Posterior vena cava (tissue), 2 donors: ENCODE results near the gene SH3BP2. TPM values are rescaled to one million over a fixed set of nuclear protein-coding genes. Genes with fewer than 3 reads are reported as not detected.

Source experiments
- DNase-seq: peaks from one replicate; pipeline ENCODE4 v3.0.0-alpha.2; 2020; ENCODE audit warnings: low spot score
- intact Hi-C, 2 donors: fragments of 100-400 bp; cut with DNase I; formaldehyde crosslinking; loops; one replicate each; pipeline versions ENCODE4 v1.14.1 to v1.14.2; 2022 to 2023
- total RNA-seq, 2 donors: library from RNA; stranded (reverse); fragmentation: NEBNext Ultra II Directional; extraction: Animal tissue kit (Norgen Biotek cat#: 25700); gene quantifications; one replicate each; pipeline ENCODE4 v1.2.1, GENCODE V29; 2021
- donor health status: DM: yes; HTN: yes; CAD: no.
- donor health status: DM: yes; HTN: yes; CAD: no.

Gene SH3BP2
- total RNA-seq, 2 donors from 2014 or later, result 47.8 to 52.4 TPM

DNA sequence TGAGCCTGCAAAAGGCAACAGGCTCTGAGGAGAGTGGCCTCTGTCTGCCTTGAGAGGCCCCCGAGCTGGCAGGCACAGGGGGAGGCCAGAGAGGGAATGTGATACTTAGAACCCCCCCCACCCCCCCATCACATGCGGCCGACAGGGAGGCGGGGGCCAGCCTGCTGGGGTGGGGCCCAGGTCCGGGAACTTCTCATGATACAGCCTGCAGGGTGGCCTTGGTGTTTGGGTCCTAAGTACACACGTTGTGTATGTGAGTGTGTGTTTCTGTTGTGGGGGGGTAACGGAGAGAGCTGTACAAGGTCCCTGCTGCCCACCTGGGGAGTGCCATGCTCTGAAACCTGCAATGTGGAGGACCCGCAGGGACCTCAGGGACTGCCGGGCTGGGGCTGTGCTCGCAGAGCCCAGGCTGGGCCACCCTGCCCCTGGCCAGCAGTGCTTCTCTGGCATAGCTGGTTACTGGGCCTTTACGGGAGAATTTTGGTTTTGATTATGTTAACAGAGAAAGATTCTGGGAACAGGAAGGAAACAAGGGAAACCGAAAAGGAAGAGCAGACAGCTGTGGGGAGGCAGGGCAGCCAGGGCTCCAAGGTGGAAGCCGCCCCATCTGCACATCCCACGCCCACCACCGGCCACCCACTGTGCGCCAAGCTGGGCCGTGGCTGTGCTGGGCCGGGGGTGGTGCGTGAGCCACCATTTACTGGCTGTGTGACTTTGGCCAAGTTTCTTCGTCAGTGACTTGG is 19.9 kb downstream of the SH3BP2 start:
- intact Hi-C loops, result no loop called here
- DNase-seq, result no peak

DNA sequence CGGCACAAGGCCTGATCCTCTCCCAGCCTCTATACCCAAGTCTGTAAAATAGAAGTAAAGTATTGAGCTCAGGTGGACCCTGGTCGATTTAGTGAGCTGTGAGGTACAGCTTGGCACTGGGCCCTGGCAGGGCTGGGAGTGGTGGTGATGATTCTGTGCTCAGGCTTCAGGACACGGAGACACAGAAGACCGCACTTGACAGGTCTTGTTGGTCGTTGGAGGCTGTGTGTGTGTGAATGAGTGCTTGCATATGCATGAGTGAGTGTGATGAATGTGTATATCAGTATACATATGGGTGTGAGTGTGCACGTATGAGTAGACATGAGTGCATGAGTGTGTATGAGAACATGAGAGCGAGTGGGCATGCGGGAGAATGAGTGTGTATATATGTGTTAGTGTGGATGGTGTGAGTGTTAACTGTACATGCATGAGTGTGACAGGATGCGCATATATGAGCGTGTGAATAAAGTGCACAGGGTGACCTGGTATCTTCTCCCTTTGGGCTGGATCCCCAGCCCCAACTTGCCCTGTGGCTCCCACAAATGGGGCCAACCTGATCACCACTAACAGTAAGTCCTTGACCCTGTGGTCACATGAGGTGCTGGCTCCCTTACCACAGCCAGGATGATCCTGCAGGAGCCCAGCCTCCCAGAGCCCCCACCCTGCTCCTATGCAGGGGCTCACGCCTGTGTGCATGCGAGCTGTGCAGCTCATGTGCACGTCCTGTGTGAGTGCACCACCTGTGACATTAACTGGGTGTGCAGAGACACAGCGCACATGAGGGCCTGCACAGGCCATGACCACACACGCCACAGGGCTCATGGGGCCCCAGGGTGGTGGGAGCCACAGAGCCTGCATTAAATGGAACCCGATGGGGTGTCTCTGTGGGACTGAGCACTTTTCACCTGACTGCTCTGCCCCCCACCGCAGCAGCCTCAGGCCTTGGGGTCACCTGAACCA is 20.8 kb downstream of the SH3BP2 start:
- DNase-seq, result no peak
- intact Hi-C loops, result no loop called here

DNA sequence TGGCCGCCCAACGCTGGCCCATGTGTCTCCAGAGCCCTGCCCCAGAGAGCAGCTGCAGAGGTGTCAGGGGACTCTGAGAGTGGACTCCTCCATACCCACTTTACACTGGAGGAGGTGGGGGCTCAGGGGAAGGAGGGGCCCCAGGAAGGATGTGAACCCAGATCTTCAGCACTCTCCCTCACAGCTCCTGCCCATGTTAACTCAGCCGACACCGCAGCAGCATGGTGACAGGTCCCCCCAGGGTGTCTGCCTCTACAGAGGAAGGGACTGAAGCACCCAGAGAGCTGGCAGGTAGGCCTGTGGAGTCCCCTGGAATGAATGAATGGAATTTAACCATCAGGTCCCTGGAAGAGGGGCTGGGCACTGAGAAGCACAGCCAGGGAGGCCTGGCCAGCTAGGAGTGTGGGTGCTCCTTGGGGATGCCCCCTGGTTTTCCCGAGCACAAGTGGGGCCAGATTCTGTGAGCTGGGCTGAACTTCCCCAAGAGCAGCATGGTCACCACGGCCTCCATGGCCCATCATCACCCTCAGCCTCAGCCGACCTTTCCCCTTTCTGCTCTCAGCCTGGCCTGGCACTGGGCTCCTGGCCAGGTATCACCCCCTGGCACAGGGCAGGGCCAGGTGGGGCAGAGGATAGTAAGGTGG is 21.9 kb downstream of the SH3BP2 start:
- intact Hi-C loops, result no loop called here
- DNase-seq, result no peak

DNA sequence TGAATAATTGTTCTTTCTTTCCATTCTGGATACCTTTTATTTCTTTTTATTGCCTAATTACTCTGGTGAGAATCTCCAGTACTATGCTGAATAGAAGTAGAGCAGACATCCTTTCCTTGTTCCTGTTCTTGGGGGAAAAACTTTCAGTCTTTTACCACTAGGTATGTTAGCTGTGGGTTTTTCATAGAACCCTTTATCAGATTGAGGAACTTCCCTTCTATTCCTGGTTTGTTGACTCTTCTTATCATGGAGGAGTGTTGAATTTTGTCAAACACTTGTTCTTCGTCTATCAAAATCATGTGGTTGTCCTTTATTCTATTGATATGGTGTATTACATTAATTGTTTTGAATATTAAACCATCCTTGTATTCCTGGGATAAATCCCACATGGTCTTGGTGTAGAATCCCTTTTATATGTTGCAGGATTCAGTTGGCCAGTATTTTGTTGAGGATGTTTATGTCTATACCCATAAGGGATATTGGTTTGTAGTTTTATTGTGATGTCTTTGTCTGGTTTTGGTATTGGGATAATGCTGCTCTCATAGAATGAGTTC is 23.6 kb downstream of the SH3BP2 start:
- intact Hi-C loops, result no loop called here

DNA sequence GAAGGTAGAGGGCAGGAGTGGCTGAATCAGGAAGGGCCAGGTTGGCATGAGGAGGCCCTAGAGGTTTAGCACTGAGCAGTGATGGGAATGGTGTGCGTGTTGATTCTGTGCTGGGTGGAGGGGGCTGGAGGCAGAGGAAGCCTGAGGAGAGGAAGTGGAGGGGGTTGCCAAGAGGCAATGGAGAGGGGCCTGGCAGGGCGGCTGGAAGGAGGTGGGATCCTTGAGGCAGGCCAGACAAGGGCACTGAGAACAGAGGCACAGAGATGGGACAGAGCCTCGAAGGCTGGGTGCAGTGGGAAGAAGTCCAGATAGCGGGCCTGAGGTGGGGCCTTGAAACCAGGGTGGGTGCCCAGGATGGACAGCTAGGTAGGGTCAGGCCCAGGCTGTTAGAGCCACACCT is 24.3 kb downstream of the SH3BP2 start:
- intact Hi-C loops, result no loop called here
- DNase-seq, result no peak

More for the DNA sequence above, 23.6 kb downstream of the SH3BP2 start:
- DNase-seq, result no peak

DNA sequence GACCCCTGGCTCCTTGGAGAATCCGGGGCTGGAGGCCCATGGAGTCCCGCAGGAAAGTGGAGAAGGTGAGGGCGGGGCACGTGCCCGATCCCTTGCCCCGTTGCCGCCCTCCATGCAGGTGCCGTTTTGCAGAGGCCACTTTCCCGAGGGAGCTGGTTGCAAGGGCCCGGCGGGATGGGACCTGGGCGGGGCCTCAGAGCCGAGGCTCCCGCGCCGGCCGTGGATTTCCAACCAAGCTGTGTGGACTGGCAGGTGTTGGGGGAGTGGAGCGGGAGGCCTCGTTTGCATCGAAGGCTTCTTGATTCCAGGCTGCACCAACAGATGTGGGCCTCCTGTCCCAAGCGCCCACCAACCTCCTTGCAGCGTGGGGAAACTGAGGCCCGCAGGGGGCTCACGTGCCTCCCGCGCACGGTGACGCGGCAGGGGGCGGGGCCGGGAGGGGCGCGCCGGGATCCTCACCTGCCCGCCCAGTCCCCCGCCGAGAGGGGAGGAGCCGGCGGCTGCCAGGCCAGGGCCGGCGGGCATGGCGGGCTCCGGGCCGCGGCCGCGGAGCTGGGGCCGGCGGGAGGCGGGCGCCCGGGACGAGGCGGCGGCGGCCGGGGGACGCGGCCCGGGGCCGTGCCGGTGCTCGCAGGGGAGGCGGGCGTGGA is 24.9 kb downstream of the SH3BP2 start:
- DNase-seq, result no peak
- intact Hi-C loops, result no loop called here

DNA sequence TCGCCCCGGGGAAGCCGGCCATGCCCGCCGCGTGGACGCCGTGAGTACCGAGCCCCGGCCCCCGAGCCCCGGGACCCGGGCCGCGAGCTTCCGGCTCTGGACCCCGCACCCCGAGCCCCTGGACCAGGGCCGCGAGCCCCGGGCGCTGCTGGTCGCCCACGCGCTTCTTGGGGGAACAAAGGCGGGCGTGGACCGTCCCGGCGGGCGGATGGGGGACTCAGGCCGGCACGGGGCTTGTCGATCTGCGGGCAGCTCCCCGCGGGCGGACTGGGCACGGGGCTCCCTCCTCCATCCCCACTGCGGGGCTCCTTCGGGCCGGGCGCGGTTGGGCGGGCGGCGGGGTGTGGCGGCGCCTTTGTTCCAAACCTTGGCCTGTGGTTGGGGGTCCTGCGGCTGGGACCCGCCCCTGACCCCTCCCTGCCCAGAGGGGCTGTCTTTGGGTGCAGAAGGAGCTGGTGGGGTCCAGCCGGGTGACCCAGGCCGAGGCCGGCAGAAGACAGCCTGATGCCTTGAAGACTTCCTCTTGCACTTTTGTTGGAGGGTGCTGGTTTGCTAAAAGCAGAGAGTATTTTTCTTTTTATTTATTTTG is 25.6 kb downstream of the SH3BP2 start:
- DNase-seq, result no peak
- intact Hi-C loops, result no loop called here

DNA sequence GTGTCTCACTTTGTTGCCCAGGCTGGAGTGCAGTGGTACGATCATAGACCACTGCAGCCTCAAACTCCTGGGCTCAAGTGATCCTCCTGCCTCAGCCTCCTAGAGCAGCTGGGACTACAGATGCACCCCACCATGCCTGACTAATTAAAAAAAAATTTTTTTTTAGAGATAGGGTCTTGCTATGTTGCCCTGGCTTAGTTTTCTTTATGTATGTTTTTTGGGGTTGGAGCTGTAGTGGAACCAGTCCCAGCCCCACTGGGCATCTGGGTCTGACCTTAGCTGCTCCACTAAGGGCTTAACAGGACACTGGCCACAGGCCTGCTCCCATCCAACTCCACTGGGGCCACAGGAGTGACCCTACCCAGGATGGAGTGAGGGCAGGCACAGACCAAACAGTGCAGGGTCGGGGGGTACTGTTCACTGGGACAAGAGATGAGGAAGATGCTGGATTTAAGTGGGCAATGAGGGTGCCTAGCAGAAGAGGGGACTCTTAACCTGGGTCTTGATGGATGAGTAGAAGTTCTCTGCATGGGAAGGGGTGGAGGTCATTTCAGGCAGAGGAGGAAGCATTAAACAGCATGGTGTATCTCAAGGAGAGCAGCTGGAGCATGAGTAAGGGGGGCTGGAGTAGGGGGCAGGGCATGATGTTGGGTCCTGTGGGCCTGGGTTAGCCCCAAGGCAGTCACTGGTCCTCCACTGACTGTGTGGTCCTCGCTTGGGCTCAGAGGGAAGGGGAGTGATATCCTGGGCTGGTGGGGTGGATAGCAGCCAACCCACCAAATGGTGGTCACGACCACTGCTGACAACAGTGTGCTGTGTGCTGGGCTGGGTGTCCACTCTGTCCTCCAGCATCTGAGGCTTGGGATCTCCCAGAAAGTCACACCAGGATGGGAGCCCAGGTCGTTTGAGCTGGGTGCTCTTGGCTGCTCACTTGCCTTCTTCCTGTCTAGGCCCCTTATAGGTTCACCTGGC is 26.6 kb downstream of the SH3BP2 start:
- intact Hi-C loops, result no loop called here
- no peak for DNase-seq

DNA sequence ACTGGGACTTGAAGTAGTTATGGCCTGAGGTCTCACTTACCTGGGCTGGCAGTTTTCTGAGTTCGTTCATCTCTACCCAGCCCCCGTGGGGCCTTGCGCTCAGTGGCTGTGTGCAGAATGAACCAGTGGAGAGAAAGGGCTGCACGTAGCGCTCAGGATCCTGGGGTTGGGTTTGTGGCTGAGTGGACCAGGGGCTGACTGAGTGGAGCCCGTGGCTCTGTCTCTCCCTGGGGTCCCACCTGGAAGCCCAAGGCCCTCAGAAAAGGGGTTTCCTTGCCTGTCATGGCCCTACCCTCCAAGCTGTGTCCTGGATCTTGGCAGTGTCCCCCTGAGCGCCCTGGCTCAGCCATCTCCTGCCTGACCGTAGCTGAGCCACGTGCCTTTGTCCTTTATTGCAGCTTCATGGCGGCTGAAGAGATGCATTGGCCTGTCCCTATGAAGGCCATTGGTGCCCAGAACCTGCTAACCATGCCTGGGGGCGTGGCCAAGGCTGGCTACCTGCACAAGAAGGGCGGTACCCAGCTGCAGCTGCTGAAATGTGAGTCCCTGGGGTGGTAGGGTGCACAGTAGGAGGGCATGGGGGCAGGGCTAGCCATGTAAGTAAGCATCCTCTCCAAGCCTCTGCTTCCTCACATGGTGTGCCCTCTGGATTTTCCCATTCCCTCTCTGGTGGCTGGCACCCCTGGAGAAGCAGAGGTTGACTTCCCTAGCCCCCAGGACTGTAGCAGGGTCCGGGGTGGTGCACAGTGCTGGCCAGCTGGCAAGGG is 27.5 kb downstream of the SH3BP2 start:
- intact Hi-C loops, result no loop called here
- no peak for DNase-seq

DNA sequence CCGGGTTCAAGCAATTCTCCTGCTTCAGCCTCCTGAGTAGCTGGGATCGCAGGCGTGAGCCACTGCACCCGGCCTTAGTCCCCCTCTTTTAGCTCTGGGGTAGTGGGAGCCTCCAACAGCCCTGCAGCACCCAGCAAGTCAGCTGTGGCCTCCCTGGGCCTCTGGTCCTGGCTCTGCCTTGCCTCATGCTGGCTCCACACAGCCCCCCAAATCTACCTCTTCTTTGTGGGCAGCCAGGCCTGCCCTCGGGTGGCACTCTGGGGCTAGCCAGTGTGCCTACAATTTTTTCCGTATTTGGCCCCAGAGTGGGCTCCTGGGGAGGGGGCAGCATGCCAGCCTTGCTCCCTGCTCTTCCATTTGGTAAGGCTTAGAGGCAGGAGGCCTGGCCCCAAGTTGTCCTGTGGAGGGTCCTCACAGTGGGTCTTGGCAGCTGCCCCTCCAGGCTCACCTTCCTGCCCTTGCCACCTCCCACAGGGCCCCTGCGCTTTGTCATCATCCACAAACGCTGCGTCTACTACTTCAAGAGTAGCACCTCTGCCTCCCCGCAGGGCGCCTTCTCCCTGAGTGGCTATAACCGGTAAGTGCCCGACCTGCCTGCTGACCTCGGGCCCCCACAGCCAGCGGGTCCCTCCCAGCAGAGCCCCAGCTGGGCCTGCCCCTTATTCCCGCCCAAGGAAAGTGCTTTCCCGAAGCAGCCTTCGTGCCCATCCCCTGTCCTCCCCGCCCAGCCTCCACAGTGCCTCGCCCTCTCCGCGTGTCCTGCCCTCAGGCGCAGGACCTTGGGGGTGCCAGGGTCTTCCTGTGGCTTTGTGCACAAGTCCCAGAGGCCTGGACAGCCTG is 29.8 kb downstream of the SH3BP2 start:
- peak; percentile 70 for DNase-seq

DNA sequence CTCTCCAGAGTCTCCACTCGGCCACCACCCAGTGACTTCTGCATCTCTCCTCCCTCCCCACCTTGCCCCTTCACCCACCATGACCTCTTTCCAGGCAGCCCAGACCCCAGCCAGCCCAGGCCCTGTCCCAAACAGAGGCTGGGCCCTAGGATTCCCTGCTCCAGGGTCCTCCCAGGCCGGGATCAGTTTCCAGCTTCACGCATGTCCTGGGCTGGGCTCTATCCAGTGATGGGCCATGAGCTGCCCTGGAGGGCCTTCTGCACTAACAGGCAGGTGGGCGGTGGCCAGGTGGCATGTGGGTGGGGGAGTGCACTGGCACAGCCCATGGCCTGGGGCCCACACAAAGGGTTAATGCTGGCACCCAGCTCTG is 30.4 kb downstream of the SH3BP2 start:
- DNase-seq, result peak; percentile 78
- intact Hi-C loops, result no loop called here

More for the DNA sequence above, 29.8 kb downstream of the SH3BP2 start:
- intact Hi-C loops, result no loop called here

DNA sequence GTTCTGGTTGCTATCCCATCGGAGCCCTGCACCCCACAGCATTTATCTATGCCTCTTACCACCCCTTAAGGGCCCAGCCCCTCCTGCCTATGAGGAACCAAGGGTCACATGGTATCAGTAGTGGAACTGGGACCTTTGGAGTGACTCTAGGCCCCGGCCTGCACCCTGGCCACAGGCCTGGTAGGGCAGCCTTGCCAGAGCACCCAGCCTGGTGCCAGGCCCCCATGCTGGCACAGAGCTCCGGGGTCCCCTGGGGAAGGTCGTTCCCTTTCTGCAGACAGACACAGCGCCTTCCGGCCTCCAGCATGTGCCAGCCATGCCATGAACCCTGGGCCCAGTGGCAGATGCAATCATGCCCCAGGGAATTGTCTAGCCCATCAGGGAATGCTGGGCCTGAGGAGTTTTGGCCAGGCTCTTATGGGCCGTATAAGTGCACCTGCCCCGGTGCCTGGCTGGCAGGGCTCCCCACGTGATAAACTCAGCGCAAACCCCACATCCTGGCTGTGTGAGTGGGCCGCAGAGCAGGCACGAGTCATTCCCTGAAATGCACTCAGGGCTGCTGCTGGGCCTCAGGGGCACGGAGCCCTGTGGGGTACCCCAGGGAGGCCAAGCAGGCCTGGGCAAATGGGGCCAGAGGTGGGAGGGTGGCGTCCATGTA is 30.9 kb downstream of the SH3BP2 start:
- intact Hi-C loops, result no loop called here
- peak; percentile 67 for DNase-seq

DNA sequence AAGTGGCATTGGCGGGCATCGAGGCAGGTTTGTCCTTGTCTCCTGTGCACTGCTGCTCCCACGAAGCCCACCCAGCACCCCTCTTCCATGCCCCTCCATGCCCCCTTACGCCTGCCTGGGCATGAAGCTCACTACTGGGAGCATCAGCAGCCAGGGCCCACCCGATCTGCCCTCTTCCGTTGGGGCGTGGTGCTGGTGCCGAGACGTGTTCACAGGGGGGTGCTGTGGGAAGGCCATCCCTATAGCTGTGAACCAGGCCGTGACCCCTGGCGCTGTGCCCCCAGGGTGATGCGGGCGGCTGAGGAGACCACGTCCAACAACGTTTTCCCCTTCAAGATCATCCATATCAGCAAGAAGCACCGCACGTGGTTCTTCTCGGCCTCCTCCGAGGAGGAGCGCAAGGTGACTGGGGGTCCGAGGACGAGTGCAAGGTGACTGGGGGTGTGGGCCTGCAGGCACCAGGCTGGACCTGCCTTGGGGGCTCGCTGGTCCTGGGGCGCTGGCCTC is 31.5 kb downstream of the SH3BP2 start:
- no peak for DNase-seq

DNA sequence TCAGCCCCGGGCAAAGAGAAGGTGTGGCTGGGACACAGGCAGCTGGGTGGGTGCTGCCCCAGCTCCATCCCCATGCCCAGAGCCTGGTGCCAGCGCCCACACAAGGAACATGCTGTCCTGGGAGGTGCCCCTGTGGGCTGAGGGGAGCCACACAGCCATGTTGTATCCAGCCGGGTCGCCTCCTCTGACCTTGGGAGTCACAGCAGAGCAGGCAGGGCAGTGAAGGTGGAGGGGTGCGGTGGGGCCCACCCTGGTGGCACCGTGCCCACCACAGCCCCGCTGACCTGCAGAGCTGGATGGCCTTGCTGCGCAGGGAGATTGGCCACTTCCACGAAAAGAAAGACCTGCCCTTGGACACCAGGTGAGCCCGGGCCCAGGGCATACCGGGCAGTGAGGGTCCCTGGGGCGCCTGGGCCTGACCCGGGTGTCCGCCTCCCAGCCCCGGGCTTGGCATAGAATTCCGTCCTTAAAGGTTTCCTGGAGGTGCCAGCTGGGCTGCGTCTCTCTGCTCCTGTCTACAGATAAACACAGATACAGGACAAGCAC is 32.0 kb downstream of the SH3BP2 start:
- DNase-seq, result peak; percentile 78
- intact Hi-C loops, result loop anchor here in 1 of 2 donors (5.0 kb wide), 1 partner anchor 802 kb away; no protein-coding TSS in a partner anchor

More for the DNA sequence above, 31.5 kb downstream of the SH3BP2 start:
- intact Hi-C loops, result no loop called here

DNA sequence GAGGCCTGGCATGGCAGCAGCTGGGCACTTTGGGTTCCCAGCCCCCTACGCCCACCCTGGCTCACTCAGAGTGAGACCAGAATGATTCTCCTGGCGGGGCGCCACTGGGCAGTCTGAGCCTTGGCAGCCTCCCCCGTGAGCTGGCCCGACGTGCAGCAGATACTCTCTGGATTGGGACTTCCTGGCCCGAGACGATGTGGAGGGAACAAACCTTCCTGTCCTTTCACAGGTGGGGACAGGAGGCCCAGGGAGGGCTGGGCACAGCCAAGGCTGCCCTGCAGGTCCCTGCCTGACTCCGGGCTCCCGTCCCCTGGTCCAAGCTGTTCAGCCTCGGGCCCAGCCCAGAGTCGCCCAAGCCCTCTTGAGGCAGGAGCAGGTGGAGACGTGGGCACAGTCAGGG is 32.9 kb downstream of the SH3BP2 start:
- intact Hi-C loops, result loop anchor here in 1 of 2 donors (5.0 kb wide), 1 partner anchor 802 kb away; no protein-coding TSS in a partner anchor
- DNase-seq, result peak; percentile 81
